ENCODE measurements around the gene GEMIN7. TPM values are rescaled to one million over a fixed set of nuclear protein-coding genes. Genes with fewer than 3 reads are reported as not detected.

The GEMIN7 gene
- total RNA-seq, 1 donor from 2014 or later = 16.1 TPM

DNA sequence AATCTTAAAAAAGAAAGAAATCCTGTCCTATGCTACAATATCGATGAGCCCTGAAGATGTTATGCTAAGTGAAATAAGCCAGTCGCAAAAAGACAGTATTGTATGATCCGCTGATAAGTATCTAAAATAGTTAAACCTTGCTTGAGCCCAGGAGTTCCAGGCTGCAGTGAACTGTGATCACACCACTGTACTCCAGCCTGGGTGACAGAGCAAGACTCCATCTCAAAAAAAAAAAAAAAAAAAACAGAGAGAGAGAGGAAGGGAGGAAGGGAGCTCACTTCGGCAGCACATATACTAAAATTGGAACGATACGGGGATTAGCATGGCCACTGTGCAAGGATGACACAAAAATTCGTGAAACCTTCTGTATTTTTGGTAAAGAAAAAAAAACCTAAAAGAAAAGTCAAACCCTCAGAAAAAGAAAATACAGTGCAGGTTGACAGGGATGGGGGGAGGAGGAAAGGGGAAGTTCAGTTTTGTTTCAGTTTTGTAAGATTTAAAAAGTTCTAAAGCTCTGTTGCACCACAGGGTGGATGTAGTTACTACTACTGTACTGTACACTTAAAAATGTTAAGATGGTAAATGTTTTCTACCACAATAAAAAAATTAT, 31.8 kb upstream of the GEMIN7 start:
- no peak for DNase-seq
- Histone ChIP-seq H3K27ac (no peak overlapping the region), H3K27me3 (ENCODE audit: low read depth) (no peaks in the 10 kb centered on the region), H3K4me1 (peaks cover 32% of the 10 kb centered on the region), H3K9me3 (no peaks in the 10 kb centered on the region), H3K4me3 (no peak overlapping the region), H3K36me3 (peaks cover 56% of the 10 kb centered on the region)
- intact Hi-C loops (cut with DNase I) = no loop called here
- peak in 1 of 2 donors; percentile 57 for ATAC-seq
- no peak for TF ChIP-seq CTCF (IDR thresholded peaks at IDR 0.05)

GRCh38 chr19:45049073-45049736, 29.9 kb upstream of the GEMIN7 start:
- intact Hi-C loops (cut with DNase I) = no loop called here
- no peak overlapping the region for H3K4me3 ChIP-seq
- no peaks in the 10 kb centered on the region for H3K9me3 ChIP-seq
- no peaks in the 10 kb centered on the region for H3K27me3 ChIP-seq (ENCODE audit: low read depth)
- H3K4me1 ChIP-seq = peaks cover 27% of the 10 kb centered on the region
- H3K27ac ChIP-seq = no peak overlapping the region
- ATAC-seq (no peak), DNase-seq (no peak)
- TF ChIP-seq CTCF (IDR thresholded peaks at IDR 0.05) = no peak
- H3K36me3 ChIP-seq = peaks cover 58% of the 10 kb centered on the region

DNA sequence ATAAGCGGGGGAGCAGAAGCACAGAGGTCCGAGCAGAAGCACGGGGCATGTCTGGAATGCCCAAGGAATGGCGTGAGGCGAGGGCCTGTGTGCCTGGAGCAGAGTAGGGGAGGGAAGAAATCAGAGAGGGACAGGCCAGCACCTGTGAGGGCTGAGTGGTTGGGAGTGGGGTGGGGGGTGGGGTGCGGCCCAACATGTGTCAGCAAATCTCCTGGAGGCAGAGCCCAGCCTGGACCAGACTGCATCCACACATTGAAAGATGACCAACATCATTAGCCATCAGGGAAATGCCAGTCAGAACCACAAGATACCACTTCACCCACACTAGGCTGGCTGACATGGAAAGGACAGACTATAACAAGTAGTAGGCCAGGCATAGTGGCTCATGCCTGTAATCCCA, 29.0 kb upstream of the GEMIN7 start:
- no peaks in the 10 kb centered on the region for H3K9me3 ChIP-seq
- H3K36me3 ChIP-seq = peaks cover 58% of the 10 kb centered on the region
- no peak for TF ChIP-seq CTCF (IDR thresholded peaks at IDR 0.05)
- no peak for ATAC-seq
- intact Hi-C loops (cut with DNase I) = no loop called here
- peaks cover 20% of the 10 kb centered on the region for H3K4me1 ChIP-seq
- no peak overlapping the region for H3K27ac ChIP-seq
- H3K4me3 ChIP-seq = no peak overlapping the region
- no peak for DNase-seq
- H3K27me3 ChIP-seq (ENCODE audit: low read depth) = no peaks in the 10 kb centered on the region

- Histone ChIP-seq H3K36me3 (peaks cover 58% of the 10 kb centered on the region), H3K27ac (no peak overlapping the region), H3K4me3 (no peak overlapping the region), H3K4me1 (peaks cover 2% of the 10 kb centered on the region), H3K27me3 (ENCODE audit: low read depth) (no peaks in the 10 kb centered on the region), H3K9me3 (no peaks in the 10 kb centered on the region)
- ATAC-seq (no peak), DNase-seq (no peak)
- intact Hi-C loops (cut with DNase I) = no loop called here
- TF ChIP-seq CTCF (IDR thresholded peaks at IDR 0.05) = no peak
These were observed 27.0 kb upstream of the GEMIN7 start for GRCh38 chr19:45051929-45052579.

GRCh38 chr19:45056831-45057230, 22.2 kb upstream of the GEMIN7 start:
- H3K9me3 ChIP-seq = no peaks in the 10 kb centered on the region
- H3K27me3 ChIP-seq (ENCODE audit: low read depth) = no peaks in the 10 kb centered on the region
- ATAC-seq = no peak
- H3K27ac ChIP-seq = no peak overlapping the region
- no peak for TF ChIP-seq CTCF (IDR thresholded peaks at IDR 0.05)
- peaks cover 100% of the 10 kb centered on the region for H3K36me3 ChIP-seq
- intact Hi-C loops (cut with DNase I) = no loop called here
- no peaks in the 10 kb centered on the region for H3K4me1 ChIP-seq
- no peak for DNase-seq
- no peak overlapping the region for H3K4me3 ChIP-seq

Data from lower lobe of right lung (tissue), 2 donors.